Uterus (tissue), 4 donors: ENCODE data around the gene LENG9. TPM values are rescaled to one million over a fixed set of nuclear protein-coding genes. Genes with fewer than 3 reads are reported as not detected.

Experiments
- DNase-seq, 2 donors: peaks; one replicate each; pipeline ENCODE4 v3.0.0-alpha.2; 2019 to 2020
- H3K27ac ChIP-seq, 2 donors: fragments of 200-600 bp; sonication (generic); 1 replicate in 1 of 2; 2 replicates in 1 of 2; pipeline ENCODE4 v1.5.1; 2016 to 2018
- H3K27me3 ChIP-seq, 2 donors: fragments of 200-600 bp; sonication (generic); one replicate each; pipeline ENCODE4 v1.5.1; 2018 to 2019; ENCODE audit warnings: control low read depth in 1 of 2
- H3K36me3 ChIP-seq, 2 donors: fragments of 200-600 bp; sonication (generic); one replicate each; pipeline ENCODE4 v1.5.1; 2019; ENCODE audit warnings: control low read depth in 1 of 2
- H3K4me1 ChIP-seq, 2 donors: fragments of 200-600 bp; sonication (generic); one replicate each; pipeline ENCODE4 v1.5.1; 2018 to 2019; ENCODE audit warnings: control low read depth in 1 of 2
- H3K4me3 ChIP-seq, 2 donors: fragments of 200-600 bp; sonication (generic); 1 replicate in 1 of 2; 2 replicates in 1 of 2; pipeline ENCODE4 v1.5.1; 2018 to 2019; ENCODE audit warnings: mild to moderate bottlenecking in 1 of 2
- H3K9me3 ChIP-seq, 2 donors: fragments of 200-600 bp; sonication (generic); one replicate each; pipeline ENCODE4 v1.5.1; 2019; ENCODE audit warnings: control low read depth in 1 of 2
- POLR2A ChIP-seq, 2 donors: fragments of 450-650 bp; IDR thresholded peaks; one replicate each; pipeline ENCODE4 v1.6.1; 2016; ENCODE audit warnings: antibody characterized with exemption in 2 of 2, mild to moderate bottlenecking in 1 of 2, moderate library complexity in 1 of 2
- intact Hi-C: fragments of 100-400 bp; cut with DNase I; formaldehyde crosslinking; loops from one replicate; pipeline ENCODE4 v1.15.1; 2023; ENCODE audit warnings: low total_unique reads
- total RNA-seq, 4 donors: library from RNA; depleted of rRNA in 3 of 4; stranded (reverse); fragments of >200 nt in 3 of 4; gene quantifications; one replicate each; pipeline versions ENCODE4 v1.1.0 to v1.2.4, GENCODE V29; 2014 to 2023
- TF ChIP-seq, protein P1 (sequence below), 4 experiments: fragments of 200-600 bp in 2 of 4; fragments of 450-650 bp in 2 of 4; sonication (generic) in 2 of 4; IDR thresholded peaks; one replicate each; pipeline ENCODE4 v1.5.1; 2016 to 2019; ENCODE audit warnings: antibody characterized with exemption in 4 of 4, mild to moderate bottlenecking in 2 of 4, moderate library complexity in 1 of 4
- donor health status: DM: yes; HTN: yes; CAD: no.

The LENG9 gene
- total RNA-seq, 4 donors from 2014 or later, result 3.7 to 7.1 (median 3.8) TPM; not detected in 1

DNA sequence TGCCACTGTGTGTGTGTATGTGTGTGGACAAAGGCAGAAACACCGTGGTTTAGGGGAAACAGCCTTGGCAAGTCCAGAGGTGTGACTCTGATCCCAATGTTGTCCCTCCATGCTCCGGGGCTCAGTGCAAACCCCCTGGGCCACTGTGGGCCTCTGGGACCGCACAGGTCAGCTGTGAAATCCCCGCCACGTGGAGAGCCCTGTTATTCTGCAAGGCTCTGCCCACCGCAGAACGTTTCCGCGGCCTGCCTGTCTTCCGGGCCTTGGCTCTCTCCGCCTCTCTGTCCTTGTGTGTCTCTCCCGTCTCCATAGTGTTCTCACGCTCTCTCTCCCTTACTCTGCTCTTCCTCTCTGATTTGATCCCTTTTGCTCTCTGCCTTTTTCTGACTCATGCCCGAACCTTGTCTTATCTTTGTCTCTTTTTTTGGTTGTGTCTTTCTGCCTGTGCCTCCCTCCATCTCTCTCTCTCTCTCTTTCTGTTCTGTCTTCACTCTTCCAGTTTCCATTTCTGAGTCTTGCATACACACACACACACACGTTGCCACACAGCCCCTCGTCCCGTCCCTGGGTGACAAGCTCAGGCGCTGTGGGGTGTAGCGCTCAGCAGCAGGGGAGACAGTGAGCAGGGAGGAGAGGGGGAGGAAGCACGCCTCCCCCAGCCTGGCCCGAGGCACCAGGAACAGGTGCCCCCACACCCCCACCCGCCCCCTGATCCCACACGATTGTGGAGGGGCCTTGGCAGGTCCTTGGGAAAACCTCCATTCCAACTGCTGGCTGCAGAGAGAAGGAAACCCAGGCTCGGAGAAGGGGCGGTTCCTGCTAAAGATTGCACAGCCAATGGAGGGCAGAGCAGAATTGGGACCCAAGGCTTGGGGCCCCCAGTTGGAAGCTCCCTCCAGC, 45.3 kb downstream of the LENG9 start:
- Histone ChIP-seq H3K27me3 (peaks cover 3 to 22% of the 10 kb centered on the region in 2 donors), H3K4me3 (no peak overlapping the region), H3K36me3 (no peaks in the 10 kb centered on the region), H3K4me1 (no peaks in the 10 kb centered on the region), H3K9me3 (no peaks in the 10 kb centered on the region), H3K27ac (peak overlapping the region in 1 of 2 donors; percentile 60)
- intact Hi-C loops, result no loop called here
- DNase-seq, result no peak
- TF ChIP-seq, protein P1, sequence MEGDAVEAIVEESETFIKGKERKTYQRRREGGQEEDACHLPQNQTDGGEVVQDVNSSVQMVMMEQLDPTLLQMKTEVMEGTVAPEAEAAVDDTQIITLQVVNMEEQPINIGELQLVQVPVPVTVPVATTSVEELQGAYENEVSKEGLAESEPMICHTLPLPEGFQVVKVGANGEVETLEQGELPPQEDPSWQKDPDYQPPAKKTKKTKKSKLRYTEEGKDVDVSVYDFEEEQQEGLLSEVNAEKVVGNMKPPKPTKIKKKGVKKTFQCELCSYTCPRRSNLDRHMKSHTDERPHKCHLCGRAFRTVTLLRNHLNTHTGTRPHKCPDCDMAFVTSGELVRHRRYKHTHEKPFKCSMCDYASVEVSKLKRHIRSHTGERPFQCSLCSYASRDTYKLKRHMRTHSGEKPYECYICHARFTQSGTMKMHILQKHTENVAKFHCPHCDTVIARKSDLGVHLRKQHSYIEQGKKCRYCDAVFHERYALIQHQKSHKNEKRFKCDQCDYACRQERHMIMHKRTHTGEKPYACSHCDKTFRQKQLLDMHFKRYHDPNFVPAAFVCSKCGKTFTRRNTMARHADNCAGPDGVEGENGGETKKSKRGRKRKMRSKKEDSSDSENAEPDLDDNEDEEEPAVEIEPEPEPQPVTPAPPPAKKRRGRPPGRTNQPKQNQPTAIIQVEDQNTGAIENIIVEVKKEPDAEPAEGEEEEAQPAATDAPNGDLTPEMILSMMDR (IDR thresholded peaks at IDR 0.05), result no peak
- no peak for TF ChIP-seq POLR2A (IDR thresholded peaks at IDR 0.05)

- intact Hi-C loops, result no loop called here
- Histone ChIP-seq H3K27ac (no peak overlapping the region), H3K27me3 (peaks cover 3 to 22% of the 10 kb centered on the region in 2 donors), H3K4me1 (no peaks in the 10 kb centered on the region), H3K9me3 (no peaks in the 10 kb centered on the region), H3K4me3 (no peak overlapping the region), H3K36me3 (no peaks in the 10 kb centered on the region)
- no peak for TF ChIP-seq POLR2A (IDR thresholded peaks at IDR 0.05)
- TF ChIP-seq, protein P1 (IDR thresholded peaks at IDR 0.05), result no peak
- DNase-seq, result no peak
Measured at GRCh38 chr19:54416695-54417491, 46.7 kb downstream of the LENG9 start.

- Histone ChIP-seq H3K27ac (peak overlapping the region in 1 of 2 donors; percentile 8), H3K4me3 (peak overlapping the region in 1 of 2 donors; percentile 1), H3K36me3 (no peaks in the 10 kb centered on the region), H3K27me3 (peaks cover 3 to 22% of the 10 kb centered on the region in 2 donors), H3K9me3 (no peaks in the 10 kb centered on the region), H3K4me1 (no peaks in the 10 kb centered on the region)
- TF ChIP-seq, protein P1 (IDR thresholded peaks at IDR 0.05), result no peak
- TF ChIP-seq POLR2A (IDR thresholded peaks at IDR 0.05), result no peak
- no peak for DNase-seq
- intact Hi-C loops, result no loop called here
Measured at GRCh38 chr19:54415901-54416673, 47.5 kb downstream of the LENG9 start.

GRCh38 chr19:54415208-54415900, 48.2 kb downstream of the LENG9 start, which contains the start of gene TTYH1:
Gene TTYH1, plus strand, starts transcription at chr19:54415464. Its CDS starts 89 bp downstream, at chr19:54415553.
- intact Hi-C loops, result no loop called here
- peak within 1 kb of the TSS in 1 of 2 donors; percentile 1 for H3K4me3 ChIP-seq
- no peaks in the 10 kb centered on the region for H3K36me3 ChIP-seq
- H3K9me3 ChIP-seq, result no peaks in the 10 kb centered on the region
- peaks cover 3 to 22% of the 10 kb centered on the region in 2 donors for H3K27me3 ChIP-seq
- H3K27ac ChIP-seq, result peak within 1 kb of the TSS in 1 of 2 donors; percentile 8
- no peaks in the 10 kb centered on the region for H3K4me1 ChIP-seq
- no peak for DNase-seq
- TF ChIP-seq POLR2A (IDR thresholded peaks at IDR 0.05), result no peak
- TF ChIP-seq, protein P1 (IDR thresholded peaks at IDR 0.05), result no peak
